Muscle layer of duodenum (tissue), 2 donors: ENCODE data around the gene C2CD4C.
"Not testable (repeated sequence)": the region's sequence is repeated elsewhere in the genome, so short reads cannot be mapped to it uniquely, and the experiment has no call there.

Experiments
- H3K27ac ChIP-seq: one replicate; pipeline ENCODE4 v1.7.0; 2013; ENCODE audit warnings: mild to moderate bottlenecking, low read length
- H3K27me3 ChIP-seq: one replicate; pipeline ENCODE4 v1.7.0; 2013; ENCODE audit warnings: low read depth, mild to moderate bottlenecking, control low read depth, low read length
- H3K36me3 ChIP-seq, 2 donors: one replicate each; pipeline ENCODE4 v1.7.0; 2013; ENCODE audit warnings: low read length in 2 of 2, control low read depth in 1 of 2, mild to moderate bottlenecking in 1 of 2; ENCODE audit not compliant: insufficient read depth in 2 of 2, control insufficient read depth in 1 of 2
- H3K4me1 ChIP-seq, 2 donors: one replicate each; pipeline ENCODE4 v1.7.0; 2013; ENCODE audit warnings: low read length in 2 of 2, mild to moderate bottlenecking in 2 of 2, control low read depth in 1 of 2, moderate library complexity in 1 of 2; ENCODE audit not compliant: insufficient read depth in 2 of 2, control insufficient read depth in 1 of 2
- H3K4me3 ChIP-seq, 2 donors: one replicate each; pipeline ENCODE4 v1.7.0; 2013; ENCODE audit warnings: low read length in 2 of 2, low read depth in 1 of 2, mild to moderate bottlenecking in 1 of 2
- H3K9me3 ChIP-seq, 2 donors: one replicate each; pipeline ENCODE4 v1.7.0; 2013; ENCODE audit warnings: low read length in 2 of 2, control low read depth in 1 of 2, mild to moderate bottlenecking in 1 of 2; ENCODE audit not compliant: control insufficient read depth in 1 of 2
- donor health status: healthy.

C2CD4C gene

GRCh38 chr19:392375-392970 is 16.5 kb downstream of the C2CD4C start:
- H3K4me3 ChIP-seq: no peak overlapping the region
- no peaks in the 10 kb centered on the region for H3K4me1 ChIP-seq
- no peaks in the 10 kb centered on the region for H3K36me3 ChIP-seq
- H3K27me3 ChIP-seq: peaks cover 3% of the 10 kb centered on the region
- H3K9me3 ChIP-seq: no peaks in the 10 kb centered on the region
- H3K27ac ChIP-seq: no peak overlapping the region

- H3K27me3 ChIP-seq: peaks cover 4% of the 10 kb centered on the region
- no peaks in the 10 kb centered on the region for H3K36me3 ChIP-seq
- no peaks in the 10 kb centered on the region for H3K4me1 ChIP-seq
- no peak overlapping the region for H3K4me3 ChIP-seq
- no peaks in the 10 kb centered on the region for H3K9me3 ChIP-seq
- no peak overlapping the region for H3K27ac ChIP-seq
These were observed 17.1 kb downstream of the C2CD4C start for GRCh38 chr19:391726-392374.

GRCh38 chr19:391207-391557 is 17.8 kb downstream of the C2CD4C start:
- Histone ChIP-seq H3K27ac (no peak overlapping the region), H3K36me3 (no peaks in the 10 kb centered on the region), H3K4me3 (no peak overlapping the region), H3K27me3 (peaks cover 4% of the 10 kb centered on the region), H3K9me3 (no peaks in the 10 kb centered on the region), H3K4me1 (no peaks in the 10 kb centered on the region)

GRCh38 chr19:390386-391206 is 18.4 kb downstream of the C2CD4C start:
- Histone ChIP-seq H3K9me3 (no peaks in the 10 kb centered on the region), H3K4me3 (no peak overlapping the region), H3K27me3 (peaks cover 4% of the 10 kb centered on the region), H3K27ac (no peak overlapping the region), H3K36me3 (no peaks in the 10 kb centered on the region), H3K4me1 (no peaks in the 10 kb centered on the region)

- Histone ChIP-seq H3K9me3 (no peaks in the 10 kb centered on the region), H3K4me1 (no peaks in the 10 kb centered on the region), H3K27me3 (peaks cover 4% of the 10 kb centered on the region), H3K4me3 (no peak overlapping the region), H3K27ac (no peak overlapping the region), H3K36me3 (no peaks in the 10 kb centered on the region)
These were observed 19.0 kb downstream of the C2CD4C start for GRCh38 chr19:389935-390289.

- H3K4me3 ChIP-seq: no peak overlapping the region
- H3K9me3 ChIP-seq: no peaks in the 10 kb centered on the region
- H3K27me3 ChIP-seq: peaks cover 5% of the 10 kb centered on the region
- no peaks in the 10 kb centered on the region for H3K36me3 ChIP-seq
- no peak overlapping the region for H3K27ac ChIP-seq
- no peaks in the 10 kb centered on the region for H3K4me1 ChIP-seq
These were observed 19.6 kb downstream of the C2CD4C start for GRCh38 chr19:389255-389934.

- Histone ChIP-seq H3K27me3 (peaks cover 10% of the 10 kb centered on the region), H3K27ac (no peak overlapping the region), H3K9me3 (no peaks in the 10 kb centered on the region), H3K4me1 (no peaks in the 10 kb centered on the region), H3K36me3 (no peaks in the 10 kb centered on the region), H3K4me3 (no peak overlapping the region)
These were observed 20.3 kb downstream of the C2CD4C start for GRCh38 chr19:388691-389090.

- no peaks in the 10 kb centered on the region for H3K36me3 ChIP-seq
- H3K9me3 ChIP-seq: no peaks in the 10 kb centered on the region
- H3K4me3 ChIP-seq: no peak overlapping the region
- peaks cover 16% of the 10 kb centered on the region for H3K27me3 ChIP-seq
- H3K27ac ChIP-seq: no peak overlapping the region
- no peaks in the 10 kb centered on the region for H3K4me1 ChIP-seq
These were observed 21.2 kb downstream of the C2CD4C start for GRCh38 chr19:387777-388176.

GRCh38 chr19:386632-387301 is 22.2 kb downstream of the C2CD4C start:
- H3K27ac ChIP-seq, H3K4me3 ChIP-seq, H3K36me3 ChIP-seq, H3K9me3 ChIP-seq, H3K4me1 ChIP-seq: not testable (repeated sequence)
- peaks cover 19% of the 10 kb centered on the region for H3K27me3 ChIP-seq

- peaks cover 19% of the 10 kb centered on the region for H3K27me3 ChIP-seq
- H3K27ac ChIP-seq, H3K36me3 ChIP-seq, H3K4me1 ChIP-seq, H3K9me3 ChIP-seq, H3K4me3 ChIP-seq: not testable (repeated sequence)
These were observed 22.8 kb downstream of the C2CD4C start for GRCh38 chr19:386189-386588.

GRCh38 chr19:384799-385169 is 24.2 kb downstream of the C2CD4C start:
- H3K4me3 ChIP-seq: no peak overlapping the region
- H3K4me1 ChIP-seq: no peaks in the 10 kb centered on the region
- no peak overlapping the region for H3K27ac ChIP-seq
- peaks cover 19% of the 10 kb centered on the region for H3K27me3 ChIP-seq
- no peaks in the 10 kb centered on the region for H3K36me3 ChIP-seq
- no peaks in the 10 kb centered on the region for H3K9me3 ChIP-seq
